ENCODE data around the gene DKKL1. TPM values are rescaled to one million over a fixed set of nuclear protein-coding genes. Genes with fewer than 3 reads are reported as not detected.
A peak's percentile ranks its signal among the peaks of the same experiment; 100 is the strongest.

Gene DKKL1
- total and polyA plus RNA-seq, 2 experiments from 2014 or later, result 0.76 to 2.9 TPM

GRCh38 chr19:49339301-49340068 is 24.2 kb upstream of the DKKL1 start (continued):
- TF ChIP-seq REST (IDR thresholded peaks at IDR 0.05; ENCODE audit: unreplicated experiment) (no peak), POLR2AphosphoS5 (IDR thresholded peaks at IDR 0.05; ENCODE audit: low read depth) (peak; percentile 54), ZNF114 (CRISPR knock-in tag; IDR thresholded peaks at IDR 0.05) (no peak), EZH2phosphoT487 (IDR thresholded peaks at IDR 0.05; ENCODE audit: unreplicated experiment) (no peak), CREB1 (CRISPR knock-in tag; IDR thresholded peaks at IDR 0.05; ENCODE audit: low read depth) (peak; percentile 66; the same call in 1 of the 2 replicates)

DNA sequence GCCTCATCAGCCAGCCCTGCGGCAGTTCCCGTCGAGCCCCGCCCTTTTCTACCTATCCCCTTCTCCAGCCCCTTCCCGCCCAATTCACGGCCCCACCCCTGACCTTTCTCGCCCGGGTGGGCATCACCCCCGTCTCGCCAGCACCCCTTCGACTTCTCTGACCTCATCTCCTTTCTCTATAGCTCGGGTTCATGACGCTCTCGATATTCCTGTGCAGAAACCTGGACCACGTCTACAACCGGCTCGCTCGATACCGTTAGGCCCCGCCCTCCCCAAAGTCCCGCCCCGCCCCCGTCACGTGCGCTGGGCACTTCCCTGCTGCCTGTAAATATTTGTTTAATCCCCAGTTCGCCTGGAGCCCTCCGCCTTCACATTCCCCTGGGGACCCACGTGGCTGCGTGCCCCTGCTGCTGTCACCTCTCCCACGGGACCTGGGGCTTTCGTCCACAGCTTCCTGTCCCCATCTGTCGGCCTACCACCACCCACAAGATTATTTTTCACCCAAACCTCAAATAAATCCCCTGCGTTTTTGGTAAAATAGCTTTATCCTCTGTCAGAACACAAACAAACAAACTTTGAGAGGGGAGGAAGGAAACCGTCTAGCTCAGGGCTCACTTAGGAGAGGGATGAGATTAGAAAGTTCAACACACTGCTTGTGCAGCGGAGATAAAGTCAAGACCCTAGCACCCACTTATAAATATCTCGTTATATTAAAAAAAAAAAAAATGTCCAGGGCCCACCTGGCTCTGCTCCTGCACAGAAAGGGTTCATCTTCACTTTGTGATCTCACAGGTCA is 23.4 kb upstream of the DKKL1 start:
- Histone ChIP-seq H3K4me1 (ENCODE audit: insufficient read depth) (peaks cover 15% of the 10 kb centered on the region), H3K4me3 (peak overlapping the region; percentile 57), H2AFZ (no peak overlapping the region), H3K79me2 (replicated peaks; ENCODE audit: insufficient read depth) (no peaks in the 10 kb centered on the region), H3K4me2 (peak overlapping the region; percentile 69), H3K27ac (ENCODE audit: low read depth) (0 out of 2 replicates have a peak overlapping the region, but pooled peaks have one; percentile 79), H3K36me3 (ENCODE audit: insufficient read depth) (peaks cover 31% of the 10 kb centered on the region), H3K27me3 (ENCODE audit: insufficient read depth) (peaks cover 24% of the 10 kb centered on the region), H3K9me2 (ENCODE audit: insufficient read depth) (no peaks in the 10 kb centered on the region), H3F3A (replicated peaks; ENCODE audit: low read depth) (peaks cover 16% of the 10 kb centered on the region; the same call in 1 of the 2 replicates), H4K20me1 (replicated peaks; ENCODE audit: insufficient read depth) (peaks cover 10% of the 10 kb centered on the region; the same call in 1 of the 2 replicates)
- peak overlapping the region; percentile 43 for H3K4me3 Mint-ChIP-seq
- DNase-seq (ENCODE audit: low spot score), result peak; percentile 80
- peaks cover 21% of the 10 kb centered on the region for H3K4me1 Mint-ChIP-seq
- H3K27me3 Mint-ChIP-seq (ENCODE audit: insufficient read depth, low read depth, poor library complexity), result peaks cover 31% of the 10 kb centered on the region
- H3K36me3 Mint-ChIP-seq (ENCODE audit: low read depth), result peaks cover 55% of the 10 kb centered on the region
- peak; percentile 4 for ATAC-seq
- H3K27ac Mint-ChIP-seq, result no peak overlapping the region
- TF ChIP-seq NANOG (IDR thresholded peaks at IDR 0.05; ENCODE audit: borderline replicate concordance) (no peak), REST (IDR thresholded peaks at IDR 0.05; ENCODE audit: unreplicated experiment) (no peak), STAT1 (IDR thresholded peaks at IDR 0.05; ENCODE audit: unreplicated experiment) (no peak)
- no peaks in the 10 kb centered on the region; the same call in 1 of the 3 replicates for H3K9me3 Mint-ChIP-seq

Measured in GM23338 (cell line).